ENCODE results near the gene NDC80. TPM values are rescaled to one million over a fixed set of nuclear protein-coding genes. Genes with fewer than 3 reads are reported as not detected.

NDC80 gene
- total and polyA plus RNA-seq, 9 of the 15 experiments (the other 6 are each of a cell fraction or from before 2014, with no cell fraction given) = 65.2 to 97.9 (median 83.3) TPM

DNA sequence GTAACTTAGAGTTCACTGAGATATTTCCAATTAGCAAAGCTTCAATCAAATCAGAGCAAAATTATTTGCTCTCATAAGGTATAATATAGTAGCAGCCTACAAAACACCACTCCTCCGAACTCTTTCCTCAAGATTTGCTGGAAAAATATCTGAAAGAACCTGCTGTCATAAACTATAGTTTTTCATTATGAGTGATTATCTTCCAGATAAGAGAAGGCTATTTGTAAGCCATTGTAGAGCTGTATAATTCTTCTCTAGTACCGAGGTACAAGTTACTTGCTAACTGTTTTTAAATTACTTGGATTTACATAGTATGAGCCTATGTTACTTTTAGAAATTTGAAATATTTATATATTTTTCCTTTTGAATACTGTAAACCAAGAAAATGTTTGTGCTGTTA is 2.1 kb downstream of the NDC80 start:
- ChIA-PET POLR2A (interaction anchor here (0.7 to 4.5 kb wide), 9 partner anchors 8 to 579 kb away, joined by 3 to 18 read pairs (median 4); no protein-coding TSS in a partner anchor), CTCF (ENCODE audit: low intra/inter-chr PET ratio) (no interaction called here)
- H3K36me3 ChIP-seq (ENCODE audit: control insufficient read depth, insufficient read depth, low read length) = peaks cover 39% of the 10 kb centered on the region
- H2AFZ ChIP-seq (ENCODE audit: low read depth, low read length) = no peak overlapping the region
- 8% methylated on average over 2 of the region's 2 CpGs for WGBS (ENCODE audit: insufficient coverage, low coverage, missing lambda C conversion rate)
- no peaks in the 10 kb centered on the region for H3K9me3 ChIP-seq (replicated peaks; ENCODE audit: control insufficient read depth, insufficient read depth, low read depth, low read length)
- no TSS peak for BruUV-seq (replicated peaks)
- H3K27me3 ChIP-seq (ENCODE audit: control insufficient read depth in 2 of 2, insufficient read depth in 2 of 2, low read length in 2 of 2) = no peaks in the 10 kb centered on the region
- ATAC-seq (no peak), DNase-seq (ENCODE audit: extremely low read depth in 1 of 4, low spot score in 3 of 4) (no peak), FAIRE-seq (no peak)
- in situ Hi-C loops (cut with MboI) (no loop called here), intact Hi-C loops (cut with micrococcal nuclease) (loop anchor here (5.0 kb wide), 1 partner anchor 84 kb away; the partner anchor contains the start of gene SMCHD1)
- H4K20me1 ChIP-seq (replicated peaks; ENCODE audit: control insufficient read depth, insufficient read depth, low read length) = no peaks in the 10 kb centered on the region
- H3K79me2 ChIP-seq (ENCODE audit: control insufficient read depth, insufficient read depth, low read length) = peaks cover 68% of the 10 kb centered on the region
- H3K4me3 ChIP-seq = peak overlapping the region; percentile 61
- peaks cover 7 to 18% of the 10 kb centered on the region in 2 experiments; a peak in 3 of 5 replicates for H3K4me1 ChIP-seq (replicated peaks in 1 of 2; ENCODE audit: control insufficient read depth in 2 of 2, insufficient read depth in 2 of 2, low read length in 2 of 2)
- H3K9me1 ChIP-seq (ENCODE audit: control insufficient read depth, insufficient read depth, low read length) = no peaks in the 10 kb centered on the region
- no peak for TF ChIP-seq NCOA1 (IDR thresholded peaks at IDR 0.05; ENCODE audit: low read depth)
- no peak for TF ChIP-seq PTRF (tag; IDR thresholded peaks at IDR 0.05)
- 0 out of 4 replicates have a peak, but pooled peaks of 1 of the 2 experiments have one; percentile 31 for TF ChIP-seq MNT (conservative IDR thresholded peaks at IDR 0.05)
- TF ChIP-seq MEIS2 (IDR thresholded peaks at IDR 0.05; ENCODE audit: partially characterized antibody) = peak; percentile 47
- TF ChIP-seq RBM15 (IDR thresholded peaks at IDR 0.05; ENCODE audit: insufficient read depth, low read length) = no peak
- TF ChIP-seq HNRNPL (IDR thresholded peaks at IDR 0.05; ENCODE audit: low read depth, low read length) = no peak
- TF ChIP-seq, protein P1, sequence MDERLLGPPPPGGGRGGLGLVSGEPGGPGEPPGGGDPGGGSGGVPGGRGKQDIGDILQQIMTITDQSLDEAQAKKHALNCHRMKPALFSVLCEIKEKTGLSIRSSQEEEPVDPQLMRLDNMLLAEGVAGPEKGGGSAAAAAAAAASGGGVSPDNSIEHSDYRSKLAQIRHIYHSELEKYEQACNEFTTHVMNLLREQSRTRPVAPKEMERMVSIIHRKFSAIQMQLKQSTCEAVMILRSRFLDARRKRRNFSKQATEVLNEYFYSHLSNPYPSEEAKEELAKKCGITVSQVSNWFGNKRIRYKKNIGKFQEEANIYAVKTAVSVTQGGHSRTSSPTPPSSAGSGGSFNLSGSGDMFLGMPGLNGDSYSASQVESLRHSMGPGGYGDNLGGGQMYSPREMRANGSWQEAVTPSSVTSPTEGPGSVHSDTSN (CRISPR knock-in tag; IDR thresholded peaks at IDR 0.05; ENCODE audit: low read depth) = no peak
- TF ChIP-seq, protein P1 (tag; conservative IDR thresholded peaks at IDR 0.05; ENCODE audit: low read depth) = peak; percentile 62
- no peak for TF ChIP-seq TRIM28 (IDR thresholded peaks at IDR 0.05)
- TF ChIP-seq, protein P2, sequence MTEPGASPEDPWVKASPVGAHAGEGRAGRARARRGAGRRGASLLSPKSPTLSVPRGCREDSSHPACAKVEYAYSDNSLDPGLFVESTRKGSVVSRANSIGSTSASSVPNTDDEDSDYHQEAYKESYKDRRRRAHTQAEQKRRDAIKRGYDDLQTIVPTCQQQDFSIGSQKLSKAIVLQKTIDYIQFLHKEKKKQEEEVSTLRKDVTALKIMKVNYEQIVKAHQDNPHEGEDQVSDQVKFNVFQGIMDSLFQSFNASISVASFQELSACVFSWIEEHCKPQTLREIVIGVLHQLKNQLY (CRISPR knock-in tag; conservative IDR thresholded peaks at IDR 0.05) = no peak
- TF ChIP-seq ZFX (CRISPR knock-in tag; IDR thresholded peaks at IDR 0.05) = 0 out of 2 replicates have a peak, but pooled peaks have one; percentile 1
- H3K27ac ChIP-seq (ENCODE audit: extremely low read depth, low read depth, low read length) = no peak overlapping the region
- peak overlapping the region; percentile 92 for H3K4me2 ChIP-seq (ENCODE audit: insufficient read depth, low read length)
- H3K9ac ChIP-seq (ENCODE audit: insufficient read depth in 1 of 2, low read depth in 2 of 2, low read length in 2 of 2) = peak overlapping the region in 1 of 2 experiments; percentile 96; a peak in 2 of 4 replicates

Data from K562 (cell line).